Muscle layer of duodenum (tissue), 2 donors: ENCODE data around the gene CCDC8.
"Not testable (repeated sequence)": the region's sequence is repeated elsewhere in the genome, so short reads cannot be mapped to it uniquely, and the experiment has no call there.

Source experiments
- H3K27ac ChIP-seq: one replicate; pipeline ENCODE4 v1.7.0; 2013; ENCODE audit warnings: mild to moderate bottlenecking, low read length
- H3K27me3 ChIP-seq: one replicate; pipeline ENCODE4 v1.7.0; 2013; ENCODE audit warnings: low read depth, mild to moderate bottlenecking, control low read depth, low read length
- H3K36me3 ChIP-seq, 2 donors: one replicate each; pipeline ENCODE4 v1.7.0; 2013; ENCODE audit warnings: low read length in 2 of 2, control low read depth in 1 of 2, mild to moderate bottlenecking in 1 of 2; ENCODE audit not compliant: insufficient read depth in 2 of 2, control insufficient read depth in 1 of 2
- H3K4me1 ChIP-seq, 2 donors: one replicate each; pipeline ENCODE4 v1.7.0; 2013; ENCODE audit warnings: low read length in 2 of 2, mild to moderate bottlenecking in 2 of 2, control low read depth in 1 of 2, moderate library complexity in 1 of 2; ENCODE audit not compliant: insufficient read depth in 2 of 2, control insufficient read depth in 1 of 2
- H3K4me3 ChIP-seq, 2 donors: one replicate each; pipeline ENCODE4 v1.7.0; 2013; ENCODE audit warnings: low read length in 2 of 2, low read depth in 1 of 2, mild to moderate bottlenecking in 1 of 2
- H3K9me3 ChIP-seq, 2 donors: one replicate each; pipeline ENCODE4 v1.7.0; 2013; ENCODE audit warnings: low read length in 2 of 2, control low read depth in 1 of 2, mild to moderate bottlenecking in 1 of 2; ENCODE audit not compliant: control insufficient read depth in 1 of 2
- donor health status: healthy.

CCDC8 gene

DNA sequence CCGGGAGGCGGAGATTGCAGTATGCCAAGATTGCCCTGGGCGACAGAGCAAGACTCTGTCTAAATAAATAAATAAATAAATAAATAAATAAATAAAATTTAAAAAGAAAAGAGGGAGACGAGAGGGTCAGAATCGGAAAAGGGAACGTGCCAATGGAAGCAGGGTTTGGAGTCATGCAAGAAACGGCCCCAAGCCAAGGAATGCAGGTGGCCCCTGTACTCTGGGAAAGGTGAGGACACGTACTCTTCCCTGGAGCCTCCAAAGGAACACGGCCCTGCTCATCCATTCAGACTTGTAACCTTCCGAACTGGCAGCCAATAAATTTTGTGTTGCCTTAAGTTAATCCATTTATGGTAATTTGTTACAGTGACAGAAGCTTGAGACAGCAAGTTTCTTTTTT, 35.2 kb upstream of the CCDC8 start:
- no peaks in the 10 kb centered on the region for H3K27me3 ChIP-seq
- no peaks in the 10 kb centered on the region for H3K9me3 ChIP-seq
- no peak overlapping the region for H3K27ac ChIP-seq
- H3K4me3 ChIP-seq, result no peak overlapping the region
- H3K4me1 ChIP-seq, result no peaks in the 10 kb centered on the region
- no peaks in the 10 kb centered on the region for H3K36me3 ChIP-seq

- H3K27me3 ChIP-seq, result no peaks in the 10 kb centered on the region
- no peaks in the 10 kb centered on the region for H3K9me3 ChIP-seq
- H3K4me3 ChIP-seq, result no peak overlapping the region
- no peaks in the 10 kb centered on the region for H3K36me3 ChIP-seq
- no peak overlapping the region for H3K27ac ChIP-seq
- H3K4me1 ChIP-seq, result no peaks in the 10 kb centered on the region
Measured at GRCh38 chr19:46447824-46448223, 34.5 kb upstream of the CCDC8 start.

DNA sequence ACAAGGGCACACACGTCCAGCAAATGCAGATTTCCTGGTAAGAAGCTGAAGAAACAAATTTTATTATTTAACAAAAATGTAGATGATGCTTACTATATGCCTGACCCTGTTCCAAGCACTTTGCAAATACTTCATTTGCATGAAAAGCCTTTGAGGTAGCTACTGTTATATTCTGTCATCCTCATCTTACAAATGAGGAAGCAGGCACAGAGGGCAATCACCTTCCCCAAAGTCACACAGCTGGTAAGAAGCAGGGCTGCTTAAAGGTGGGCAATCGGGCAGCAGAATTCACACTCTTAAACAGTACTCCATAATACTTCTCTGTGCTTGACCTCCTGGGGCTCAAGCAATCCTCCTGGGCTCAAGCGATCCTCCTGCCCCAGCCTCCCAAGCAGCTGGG, 33.6 kb upstream of the CCDC8 start:
- Histone ChIP-seq H3K27ac (no peak overlapping the region), H3K27me3 (no peaks in the 10 kb centered on the region), H3K4me3 (no peak overlapping the region), H3K4me1 (no peaks in the 10 kb centered on the region), H3K36me3 (no peaks in the 10 kb centered on the region), H3K9me3 (no peaks in the 10 kb centered on the region)

DNA sequence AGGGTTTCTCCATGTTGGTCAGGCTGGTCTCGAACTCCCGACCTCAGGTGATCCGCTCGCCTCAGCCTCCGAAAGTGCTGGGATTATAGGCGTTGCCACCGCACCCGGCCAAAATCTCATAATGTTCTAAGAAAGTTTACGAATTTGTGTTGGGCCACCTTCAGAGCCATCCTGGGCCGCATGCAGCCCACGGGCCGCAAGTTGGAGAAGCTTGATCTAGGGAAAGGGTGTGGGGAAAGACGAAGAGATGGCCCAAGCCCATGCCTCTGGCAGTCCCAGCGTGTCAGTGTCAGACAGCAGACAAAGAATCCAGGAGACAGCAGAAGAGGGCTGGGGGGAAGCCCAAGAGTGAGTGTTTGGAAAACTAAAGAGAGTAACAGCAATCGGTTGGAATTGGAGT, 32.7 kb upstream of the CCDC8 start:
- no peak overlapping the region for H3K27ac ChIP-seq

GRCh38 chr19:46442808-46443450, 29.6 kb upstream of the CCDC8 start:
- no peaks in the 10 kb centered on the region for H3K4me1 ChIP-seq
- no peaks in the 10 kb centered on the region for H3K27me3 ChIP-seq
- H3K4me3 ChIP-seq, result no peak overlapping the region
- H3K27ac ChIP-seq, result no peak overlapping the region
- H3K9me3 ChIP-seq, result no peaks in the 10 kb centered on the region
- H3K36me3 ChIP-seq, result no peaks in the 10 kb centered on the region

More for the DNA sequence above, 32.7 kb upstream of the CCDC8 start:
- Histone ChIP-seq H3K9me3 (no peaks in the 10 kb centered on the region), H3K4me1 (no peaks in the 10 kb centered on the region), H3K36me3 (no peaks in the 10 kb centered on the region), H3K27me3 (no peaks in the 10 kb centered on the region), H3K4me3 (no peak overlapping the region)

GRCh38 chr19:46441866-46442265, 28.5 kb upstream of the CCDC8 start:
- Histone ChIP-seq H3K27me3 (no peaks in the 10 kb centered on the region), H3K4me3 (no peak overlapping the region), H3K36me3 (no peaks in the 10 kb centered on the region), H3K9me3 (no peaks in the 10 kb centered on the region), H3K4me1 (no peaks in the 10 kb centered on the region), H3K27ac (no peak overlapping the region)

- not testable (repeated sequence) for H3K27me3 ChIP-seq, H3K4me1 ChIP-seq, H3K9me3 ChIP-seq, H3K36me3 ChIP-seq, H3K4me3 ChIP-seq, H3K27ac ChIP-seq
Measured at GRCh38 chr19:46435689-46436088, 22.3 kb upstream of the CCDC8 start.

DNA sequence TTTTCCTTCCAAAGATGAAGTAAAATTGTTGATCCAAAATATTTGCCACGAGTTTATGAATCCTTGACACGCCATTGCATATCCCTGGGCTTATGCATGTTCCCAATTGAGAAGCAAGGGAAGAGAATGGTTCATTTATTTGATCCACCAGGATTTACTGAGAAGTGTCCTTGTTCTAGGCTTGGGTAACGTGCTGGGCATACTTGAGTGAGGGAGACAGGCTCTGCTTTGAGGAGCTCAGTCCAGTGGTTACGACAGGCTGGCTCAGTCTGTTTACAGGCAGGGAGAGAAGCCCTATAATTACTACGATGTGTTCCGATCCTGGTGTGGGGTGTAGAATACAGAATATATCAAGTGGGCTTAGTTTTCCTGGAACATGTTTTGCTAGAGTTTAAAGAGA, 21.6 kb upstream of the CCDC8 start:
- H3K9me3 ChIP-seq, result no peaks in the 10 kb centered on the region
- no peaks in the 10 kb centered on the region for H3K27me3 ChIP-seq
- no peaks in the 10 kb centered on the region for H3K4me1 ChIP-seq
- no peak overlapping the region for H3K27ac ChIP-seq
- H3K4me3 ChIP-seq, result no peak overlapping the region
- no peaks in the 10 kb centered on the region for H3K36me3 ChIP-seq

- H3K9me3 ChIP-seq, H3K27ac ChIP-seq, H3K27me3 ChIP-seq, H3K36me3 ChIP-seq, H3K4me3 ChIP-seq, H3K4me1 ChIP-seq: not testable (repeated sequence)
Measured at GRCh38 chr19:46433470-46433869, 20.1 kb upstream of the CCDC8 start.

GRCh38 chr19:46431824-46432223, 18.5 kb upstream of the CCDC8 start:
- H3K27ac ChIP-seq, result no peak overlapping the region
- H3K27me3 ChIP-seq, result peaks cover 4% of the 10 kb centered on the region

GRCh38 chr19:46429999-46430398, 16.6 kb upstream of the CCDC8 start:
- Histone ChIP-seq H3K27me3 (peaks cover 4% of the 10 kb centered on the region), H3K36me3 (no peaks in the 10 kb centered on the region), H3K27ac (no peak overlapping the region)

More at GRCh38 chr19:46431824-46432223, 18.5 kb upstream of the CCDC8 start:
- Histone ChIP-seq H3K4me1 (peaks cover 0 to 3% of the 10 kb centered on the region in 2 donors), H3K9me3 (no peaks in the 10 kb centered on the region), H3K36me3 (no peaks in the 10 kb centered on the region), H3K4me3 (no peak overlapping the region)

More at GRCh38 chr19:46429999-46430398, 16.6 kb upstream of the CCDC8 start:
- Histone ChIP-seq H3K4me3 (no peak overlapping the region), H3K4me1 (peaks cover 0 to 12% of the 10 kb centered on the region in 2 donors), H3K9me3 (no peaks in the 10 kb centered on the region)
